Calu3 (cell line): ENCODE data around the gene CALHM4. TPM values are rescaled to one million over a fixed set of nuclear protein-coding genes. Genes with fewer than 3 reads are reported as not detected.

ENCODE experiments used
- BruUV-seq: library from RNA; stranded (reverse); fragments of 400-500 nt; replicated peaks from 2 replicates; lab custom pipeline; 2021; lab: Mats Ljungman, UMichigan
- CTCF ChIA-PET: fragments of 300-600 bp; sonication (Branson Sonifier 250); formaldehyde crosslinking; loops from one replicate; lab custom pipeline; 2022; ENCODE audit warnings: antibody characterized with exemption; lab: Charles Lee
- DNase-seq: peaks from one replicate; pipeline ENCODE4 v3.0.0; 2022
- H3K27ac Mint-ChIP-seq: one replicate; pipeline ENCODE4 v1.8.0; 2022; ENCODE audit warnings: mixed read lengths; ENCODE audit not compliant: unreplicated experiment
- H3K27me3 Mint-ChIP-seq: one replicate; pipeline ENCODE4 v1.8.0; 2022; ENCODE audit warnings: mixed read lengths; ENCODE audit not compliant: unreplicated experiment
- H3K36me3 Mint-ChIP-seq: one replicate; pipeline ENCODE4 v1.8.0; 2022; ENCODE audit warnings: mild to moderate bottlenecking, moderate library complexity, mixed read lengths; ENCODE audit not compliant: insufficient read depth, unreplicated experiment
- H3K4me1 Mint-ChIP-seq: one replicate; pipeline ENCODE4 v1.8.0; 2022; ENCODE audit warnings: mild to moderate bottlenecking, low read depth, mixed read lengths; ENCODE audit not compliant: unreplicated experiment
- H3K4me3 Mint-ChIP-seq: one replicate; pipeline ENCODE4 v1.8.0; 2022; ENCODE audit warnings: mild to moderate bottlenecking, low read depth, moderate library complexity, mixed read lengths; ENCODE audit not compliant: unreplicated experiment
- H3K9me3 Mint-ChIP-seq: one replicate; pipeline ENCODE4 v1.8.0; 2022; ENCODE audit warnings: low read depth, mixed read lengths; ENCODE audit not compliant: unreplicated experiment
- intact Hi-C: fragments of 100-400 bp; cut with micrococcal nuclease; formaldehyde crosslinking; loops from one replicate; pipeline ENCODE4 v1.10.0; 2022; ENCODE audit not compliant: unreplicated experiment
- total RNA-seq: library from RNA; stranded (reverse); gene quantifications from 2 replicates; pipeline ENCODE4 v1.2.3, GENCODE V29; 2022
- TF ChIP-seq, protein P1 (sequence below): fragments of 200-600 bp; IDR thresholded peaks from one replicate; pipeline ENCODE4 v1.8.0; 2022; ENCODE audit warnings: antibody characterized with exemption; ENCODE audit not compliant: unreplicated experiment

CALHM4 gene
- total RNA-seq, 1 experiment from 2014 or later: not detected

DNA sequence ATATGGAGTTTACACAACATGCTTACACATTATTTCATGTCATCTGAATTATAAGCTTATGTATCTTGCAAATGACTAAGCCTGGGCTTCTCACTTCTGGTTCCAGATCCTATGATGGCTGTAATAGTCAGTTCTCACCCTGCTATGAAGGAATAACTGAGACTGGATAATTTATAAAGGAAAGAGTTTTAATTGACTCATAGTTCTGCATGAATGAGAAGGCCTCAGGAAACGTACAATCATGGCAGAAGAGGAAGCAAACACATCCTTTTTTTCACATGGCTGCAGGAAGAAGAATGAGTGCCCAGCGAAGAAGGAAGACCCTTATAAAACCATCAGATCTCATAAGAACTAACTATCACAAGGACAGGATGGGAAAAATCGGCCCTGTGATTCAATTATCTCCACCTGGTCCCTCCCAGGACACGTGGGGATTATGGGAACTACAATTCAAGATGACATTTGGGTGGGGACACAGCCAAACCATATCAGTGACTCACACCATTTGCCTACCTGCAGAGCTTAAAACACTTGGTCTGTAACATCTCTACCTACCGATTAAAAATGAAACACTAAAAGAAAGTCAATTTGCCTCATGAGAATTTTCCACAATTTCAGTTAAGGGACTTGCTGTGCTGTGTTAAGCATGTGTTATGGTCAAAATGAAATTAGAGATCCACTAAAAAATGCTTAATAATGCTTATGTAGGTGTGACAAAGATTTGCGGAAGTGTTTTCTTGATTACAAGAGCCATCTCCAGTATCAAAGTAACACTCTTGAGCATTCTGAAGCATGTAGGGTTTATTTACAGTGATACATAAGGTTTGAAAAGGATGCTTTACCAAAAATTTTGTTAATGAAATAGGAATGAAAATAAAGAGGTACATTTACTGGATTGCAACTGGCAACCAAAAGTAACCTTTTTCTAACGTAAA lies 15.5 kb downstream of the CALHM4 start:
- Mint-ChIP-seq H3K27ac (no peak overlapping the region), H3K4me1 (peaks cover 6% of the 10 kb centered on the region), H3K9me3 (no peaks in the 10 kb centered on the region), H3K36me3 (peaks cover 26% of the 10 kb centered on the region), H3K4me3 (no peak overlapping the region), H3K27me3 (peaks cover 35% of the 10 kb centered on the region)
- DNase-seq: no peak
- BruUV-seq: no TSS peak
- TF ChIP-seq, protein P1, sequence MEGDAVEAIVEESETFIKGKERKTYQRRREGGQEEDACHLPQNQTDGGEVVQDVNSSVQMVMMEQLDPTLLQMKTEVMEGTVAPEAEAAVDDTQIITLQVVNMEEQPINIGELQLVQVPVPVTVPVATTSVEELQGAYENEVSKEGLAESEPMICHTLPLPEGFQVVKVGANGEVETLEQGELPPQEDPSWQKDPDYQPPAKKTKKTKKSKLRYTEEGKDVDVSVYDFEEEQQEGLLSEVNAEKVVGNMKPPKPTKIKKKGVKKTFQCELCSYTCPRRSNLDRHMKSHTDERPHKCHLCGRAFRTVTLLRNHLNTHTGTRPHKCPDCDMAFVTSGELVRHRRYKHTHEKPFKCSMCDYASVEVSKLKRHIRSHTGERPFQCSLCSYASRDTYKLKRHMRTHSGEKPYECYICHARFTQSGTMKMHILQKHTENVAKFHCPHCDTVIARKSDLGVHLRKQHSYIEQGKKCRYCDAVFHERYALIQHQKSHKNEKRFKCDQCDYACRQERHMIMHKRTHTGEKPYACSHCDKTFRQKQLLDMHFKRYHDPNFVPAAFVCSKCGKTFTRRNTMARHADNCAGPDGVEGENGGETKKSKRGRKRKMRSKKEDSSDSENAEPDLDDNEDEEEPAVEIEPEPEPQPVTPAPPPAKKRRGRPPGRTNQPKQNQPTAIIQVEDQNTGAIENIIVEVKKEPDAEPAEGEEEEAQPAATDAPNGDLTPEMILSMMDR: no peak
- CTCF ChIA-PET: interaction anchor here (1.9 kb wide), 1 partner anchor 68 kb away, joined by 4 read pairs; no protein-coding TSS in a partner anchor
- intact Hi-C loops: no loop called here

DNA sequence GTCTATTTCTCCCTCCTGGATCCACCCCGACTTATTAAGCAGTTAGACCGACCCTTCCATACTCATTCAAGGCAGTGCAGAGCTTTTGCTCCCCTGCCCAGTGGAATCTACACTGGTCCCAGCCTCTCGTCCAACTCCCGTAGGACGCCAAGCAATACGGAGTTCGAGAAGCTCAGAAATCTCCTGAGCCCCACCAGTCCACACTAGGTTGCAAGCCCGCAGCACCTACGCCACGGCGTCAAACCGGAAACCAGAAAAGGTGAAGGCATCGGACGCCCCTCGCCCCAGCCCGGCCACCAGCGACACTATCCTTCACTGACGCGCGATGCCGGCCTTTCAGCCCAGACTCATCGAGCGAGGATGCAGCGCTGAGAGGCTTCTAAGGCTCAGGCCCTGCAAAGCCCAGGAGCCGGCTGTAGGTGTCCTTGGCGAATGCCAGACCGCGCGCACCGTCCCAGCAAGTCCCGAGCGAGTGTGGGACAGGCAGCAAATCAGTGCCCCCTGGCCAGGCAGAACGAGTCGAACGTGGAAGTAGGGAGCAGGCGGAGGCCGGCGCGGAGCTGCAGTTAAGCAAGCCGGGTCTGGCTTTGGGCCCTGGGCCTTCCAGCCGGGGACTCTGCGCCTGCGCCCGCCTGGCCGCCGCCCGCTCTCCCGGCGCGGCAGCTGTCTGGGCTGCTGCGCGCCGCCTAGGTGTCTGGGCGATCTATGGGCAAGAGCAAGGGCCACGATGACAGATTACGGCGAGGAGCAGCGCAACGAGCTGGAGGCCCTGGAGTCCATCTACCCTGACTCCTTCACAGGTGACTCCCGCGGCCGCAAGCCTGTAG lies 17.5 kb downstream of the CALHM4 start, which contains the start of gene RWDD1:
RWDD1 (plus strand) TSS at position 649 of the 827 bp plus-strand sequence; CDS start at position 728, 79 bp downstream.
- H3K27me3 Mint-ChIP-seq: peaks cover 16% of the 10 kb centered on the region

DNA sequence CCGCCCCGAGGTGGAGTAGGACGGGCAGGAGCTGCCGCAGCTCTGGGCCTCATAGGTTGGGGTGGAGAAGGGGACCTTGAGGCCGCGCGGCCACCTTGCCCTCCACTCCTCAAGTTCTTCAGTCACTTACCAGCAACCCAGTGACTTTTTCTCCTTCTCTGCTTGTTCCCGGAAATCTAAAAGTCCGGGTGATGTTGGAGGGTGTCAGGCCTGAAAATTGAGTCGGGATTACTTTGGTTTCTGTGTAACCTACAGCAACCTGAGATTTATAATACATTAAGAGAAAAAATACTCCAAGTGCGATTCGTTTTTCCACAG lies 18.1 kb downstream of the CALHM4 start:
- TF ChIP-seq, protein P1: no peak
- Mint-ChIP-seq H3K36me3 (peaks cover 26% of the 10 kb centered on the region), H3K9me3 (no peaks in the 10 kb centered on the region), H3K4me3 (peak overlapping the region; percentile 99), H3K27me3 (peaks cover 10% of the 10 kb centered on the region), H3K4me1 (no peaks in the 10 kb centered on the region), H3K27ac (peak overlapping the region; percentile 96)
- DNase-seq: no peak
- no TSS peak for BruUV-seq
- intact Hi-C loops: no loop called here
- CTCF ChIA-PET: interaction anchor here (1.0 to 2.1 kb wide), 4 partner anchors 9 to 303 kb away, joined by 4 to 21 read pairs (median 4); partner anchors contain the start of gene CALHM5

More for the DNA sequence above, 17.5 kb downstream of the CALHM4 start, which contains the start of gene RWDD1:
- TSS peak; percentile 93 for BruUV-seq
- Mint-ChIP-seq H3K9me3 (no peaks in the 10 kb centered on the region), H3K27ac (peak within 1 kb of the TSS; percentile 96), H3K36me3 (peaks cover 26% of the 10 kb centered on the region), H3K4me1 (no peaks in the 10 kb centered on the region), H3K4me3 (peak within 1 kb of the TSS; percentile 99)
- CTCF ChIA-PET: interaction anchor here (1.0 to 2.1 kb wide), 5 partner anchors 8 to 302 kb away, joined by 4 to 21 read pairs (median 4); partner anchors contain the start of gene CALHM5
- TF ChIP-seq, protein P1: no peak
- peak; percentile 99 for DNase-seq
- intact Hi-C loops: no loop called here

DNA sequence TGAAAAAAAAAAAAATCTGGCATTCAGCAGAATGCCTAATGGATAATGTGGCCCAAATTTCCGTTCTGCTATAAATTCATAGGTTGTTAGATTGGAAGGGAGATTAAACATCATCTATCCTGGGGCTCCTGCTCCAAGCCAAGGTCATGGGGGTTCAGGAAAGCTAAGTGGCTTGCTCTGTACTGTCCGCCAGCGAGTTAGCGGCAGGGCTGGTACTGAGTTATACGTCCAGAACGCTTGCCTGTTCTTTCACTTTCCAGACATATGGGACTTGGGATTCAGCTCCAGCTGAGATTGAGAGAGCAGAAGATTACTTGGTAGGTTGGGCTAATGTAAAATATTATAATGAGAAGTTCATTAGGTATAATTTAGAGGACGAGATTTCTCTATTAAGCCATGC lies 18.6 kb downstream of the CALHM4 start:
- TF ChIP-seq, protein P1: no peak
- no peak for DNase-seq
- CTCF ChIA-PET: interaction anchor here (1.0 to 2.1 kb wide), 3 partner anchors 9 to 303 kb away, joined by 3 to 21 read pairs (median 4); partner anchors contain the start of gene CALHM5
- Mint-ChIP-seq H3K4me1 (no peaks in the 10 kb centered on the region), H3K27me3 (peaks cover 5% of the 10 kb centered on the region), H3K4me3 (peak overlapping the region; percentile 99), H3K27ac (peak overlapping the region; percentile 96), H3K36me3 (peaks cover 26% of the 10 kb centered on the region), H3K9me3 (no peaks in the 10 kb centered on the region)
- intact Hi-C loops: no loop called here
- no TSS peak for BruUV-seq
